8988T (cell line): ENCODE measurements around the gene B4GALT3.
"Not testable (repeated sequence)": the region's sequence is repeated elsewhere in the genome, so short reads cannot be mapped to it uniquely, and the experiment has no call there.

ENCODE experiments used
- DNase-seq: peaks from one replicate; pipeline ENCODE4 v3.0.0; 2011

The B4GALT3 gene

DNA sequence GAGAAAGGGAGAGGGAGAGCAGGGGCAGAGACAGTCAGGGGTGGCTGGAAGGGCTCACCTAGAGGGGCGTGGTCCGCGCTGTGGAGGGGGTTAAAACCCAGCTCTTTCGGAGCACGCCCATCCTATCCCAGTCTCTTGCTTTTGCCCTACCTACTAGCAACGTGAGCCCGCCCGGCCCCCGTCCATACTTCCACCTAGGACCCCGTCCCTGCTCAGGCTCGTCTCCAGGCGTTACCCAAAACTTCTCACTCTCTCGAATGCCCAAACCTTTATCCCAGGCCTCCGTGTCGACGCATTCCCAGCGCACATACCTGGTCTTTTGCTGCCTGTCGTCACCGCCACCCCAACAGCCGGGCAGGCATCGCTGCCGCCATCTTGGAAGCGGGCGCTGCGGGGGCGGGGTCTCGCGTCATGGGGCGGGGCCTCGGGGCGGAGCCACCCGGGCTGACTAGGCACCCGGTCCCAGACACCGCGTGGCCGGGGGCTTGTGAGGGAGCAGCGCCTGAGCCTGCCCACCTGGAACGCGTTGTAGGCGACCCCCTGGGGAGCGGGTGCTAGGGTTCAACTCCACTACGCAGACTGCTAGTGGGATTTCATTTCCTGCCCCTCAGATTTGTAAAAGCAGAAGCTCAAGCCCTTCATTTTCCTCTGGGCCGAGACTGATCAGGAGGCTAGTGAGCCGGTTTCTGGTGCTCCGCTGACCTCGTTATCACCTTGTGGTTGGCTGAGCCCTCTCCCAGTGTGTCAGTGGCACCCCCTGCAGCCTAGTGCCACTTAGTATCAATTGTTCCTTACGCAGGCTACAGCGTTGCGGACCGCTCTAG is at the start of gene B4GALT3:
Gene B4GALT3 (minus strand): TSS at position 396 of the 824 bp plus-strand sequence. CDS start 1,447 bp downstream, outside the sequence.
- DNase-seq: peak; percentile 93

DNA sequence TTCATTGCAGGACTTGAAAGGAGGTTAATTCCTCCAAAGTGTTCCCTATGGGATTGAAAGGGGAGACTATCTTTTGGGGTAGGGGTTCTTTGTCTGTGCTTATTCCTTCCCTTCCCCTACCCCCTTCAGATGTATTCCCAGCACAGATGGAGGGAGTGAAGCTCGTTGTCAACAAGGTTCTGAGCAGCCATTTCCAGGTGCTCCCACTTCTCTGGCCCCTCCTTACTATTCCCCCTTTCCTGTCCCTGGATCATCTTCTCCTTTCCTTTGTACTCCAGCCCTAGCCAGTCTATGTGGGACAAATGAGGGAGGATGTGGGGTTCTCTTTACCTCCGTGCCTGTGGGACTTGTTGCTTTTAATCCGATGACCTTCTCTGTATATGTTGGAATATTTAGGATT is 49.5 kb upstream of the B4GALT3 start:
- DNase-seq: no peak

DNA sequence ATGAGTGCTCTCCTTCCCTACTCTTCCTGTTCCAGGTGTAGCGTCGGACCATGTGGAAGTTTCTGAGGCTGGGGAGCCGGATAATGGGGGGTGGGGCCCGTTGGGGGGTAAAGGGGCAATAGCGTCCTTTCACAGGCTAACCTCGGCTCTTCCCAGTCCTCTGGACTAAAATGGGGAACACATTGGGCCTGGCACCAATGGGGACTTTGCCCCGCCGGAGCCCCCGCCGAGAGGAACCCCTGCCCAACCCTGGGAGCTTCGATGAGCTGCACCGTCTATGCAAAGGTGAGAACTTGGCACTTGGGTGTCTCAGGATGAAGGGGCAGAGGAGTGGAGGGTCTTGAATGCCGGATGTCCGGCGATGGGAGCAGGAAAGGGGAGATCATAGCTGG is 49.0 kb upstream of the B4GALT3 start:
- DNase-seq: no peak

DNA sequence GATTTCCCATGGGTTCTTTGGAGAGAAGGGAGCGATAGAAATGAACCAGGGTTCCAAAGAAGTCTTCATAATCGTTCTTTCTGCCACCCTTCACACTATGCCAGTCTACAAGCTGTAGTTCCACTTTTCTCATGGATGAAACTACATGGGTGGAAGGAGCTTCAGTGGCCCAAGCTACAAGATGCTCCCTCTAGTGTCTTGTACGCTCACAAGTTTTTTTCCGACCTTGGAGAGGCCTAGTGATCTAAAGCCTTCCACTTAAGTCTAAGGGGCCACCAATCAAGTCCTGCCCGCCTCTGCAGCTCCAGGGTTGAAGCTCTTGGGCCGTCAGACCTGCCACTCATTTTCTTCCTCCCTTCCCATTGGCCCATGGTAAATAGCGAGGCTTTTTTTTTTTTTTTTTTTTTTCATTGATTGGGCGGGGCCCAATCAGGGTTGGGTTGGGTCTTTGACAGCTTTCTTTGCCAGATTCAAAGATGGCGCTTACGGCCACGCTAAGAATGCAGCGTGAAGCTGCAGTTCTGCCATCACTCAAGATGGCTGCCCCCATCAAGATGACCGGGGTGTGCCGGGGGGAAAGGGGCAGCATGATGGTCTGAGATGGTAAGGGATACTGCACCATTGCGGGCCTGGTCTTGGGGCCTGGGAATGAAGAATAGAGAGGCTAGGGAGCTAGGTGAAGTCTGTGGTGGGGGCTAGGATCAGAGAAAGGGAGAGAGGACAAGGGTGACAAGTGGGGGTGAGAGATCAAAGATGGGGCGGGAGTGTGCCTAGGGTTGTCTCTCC is 48.4 kb upstream of the B4GALT3 start, which contains the start of gene TOMM40L:
Gene TOMM40L (plus strand): TSS at position 527 of the 786 bp plus-strand sequence. CDS start 430 bp downstream, outside the sequence.
- DNase-seq: peak; percentile 80

GRCh38 chr1:161225178-161225533 is 47.8 kb upstream of the B4GALT3 start:
- DNase-seq: no peak

- DNase-seq: not testable (repeated sequence)
Measured at GRCh38 chr1:161224695-161225087, 47.4 kb upstream of the B4GALT3 start.

- DNase-seq: no peak
Measured at GRCh38 chr1:161223805-161224694, 46.7 kb upstream of the B4GALT3 start.

DNA sequence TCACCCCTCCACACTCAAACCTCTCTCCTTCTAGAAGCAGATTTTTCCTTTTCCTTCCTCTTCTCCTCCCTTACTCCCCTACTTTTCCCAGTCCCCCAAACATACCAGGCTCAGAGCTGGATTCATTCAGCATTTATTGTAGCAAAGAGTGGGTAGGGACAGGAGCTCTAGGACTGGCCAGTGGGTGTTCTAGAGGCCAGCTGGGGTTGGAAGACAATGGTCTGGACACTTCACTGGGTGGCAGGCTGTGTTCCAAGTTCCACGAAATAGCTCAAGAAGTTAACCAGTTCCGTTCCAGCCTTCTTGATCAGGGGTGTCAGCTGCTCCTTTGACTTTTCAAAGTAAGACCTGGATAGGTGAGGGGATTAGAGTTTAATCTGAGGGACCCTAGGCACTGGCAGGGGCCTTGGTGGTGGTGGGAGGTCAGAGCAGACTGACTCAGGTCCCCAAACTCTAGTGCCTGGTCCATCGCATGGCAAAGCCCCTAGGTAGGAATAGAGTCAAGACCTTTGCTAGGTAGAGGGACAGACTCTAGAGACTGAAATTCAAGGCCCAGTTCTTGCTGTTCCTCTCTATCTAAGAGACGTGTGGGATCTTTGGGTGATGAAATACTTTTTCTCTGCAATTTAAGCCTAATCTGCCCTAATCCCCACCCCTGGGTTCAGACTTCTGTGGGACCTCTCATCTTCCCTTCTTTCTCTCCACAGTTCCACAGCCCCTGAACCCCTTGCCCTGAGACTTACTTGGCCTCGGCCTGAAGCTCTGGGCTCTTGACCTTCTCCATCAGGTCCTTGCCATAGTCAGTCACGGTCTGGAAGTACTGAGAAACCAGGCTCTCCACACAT is 45.1 kb upstream of the B4GALT3 start:
- no peak for DNase-seq

GRCh38 chr1:161220002-161220401 is 42.7 kb upstream of the B4GALT3 start:
- DNase-seq: no peak

DNA sequence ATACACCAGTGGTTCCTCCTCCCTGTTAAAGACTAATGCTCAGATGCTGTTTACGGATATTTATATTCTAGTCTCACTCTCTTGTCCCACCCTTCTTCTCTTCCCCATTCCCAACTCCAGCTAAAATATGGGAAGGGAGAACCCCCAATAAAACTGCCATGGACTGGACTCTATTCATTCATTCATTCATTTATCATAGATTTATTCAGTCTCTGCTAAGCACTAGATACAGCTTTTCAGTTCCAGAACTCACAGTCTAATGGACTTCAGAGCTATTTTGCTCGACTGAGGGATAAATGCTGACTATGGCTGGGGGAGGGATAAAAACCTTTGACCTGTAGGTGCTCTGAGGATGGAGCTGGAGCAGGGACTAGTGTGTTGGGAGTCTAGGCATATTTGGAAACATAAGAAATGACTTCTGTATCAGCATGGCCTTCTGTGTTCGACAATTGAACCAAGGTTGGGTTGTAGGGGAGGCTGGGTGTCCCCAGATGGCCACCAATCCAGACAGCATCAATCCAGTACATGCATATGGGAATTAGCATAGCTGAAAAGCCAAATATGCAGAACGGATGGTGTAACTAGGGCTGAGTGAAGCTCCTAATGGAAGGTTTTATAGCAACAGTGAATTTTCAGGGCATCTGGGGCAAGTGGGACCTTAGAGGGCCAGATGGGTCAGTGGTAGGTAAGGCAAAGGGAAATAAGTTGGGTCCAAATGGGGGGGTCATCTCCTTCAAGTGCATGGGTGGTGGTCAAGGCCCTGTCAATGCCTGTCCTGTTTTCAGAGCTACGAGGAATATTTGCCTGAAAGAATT is 42.0 kb upstream of the B4GALT3 start:
- no peak for DNase-seq

- DNase-seq: no peak
Measured at GRCh38 chr1:161218301-161219077, 41.2 kb upstream of the B4GALT3 start.

- DNase-seq: no peak
Measured at GRCh38 chr1:161217831-161218230, 40.5 kb upstream of the B4GALT3 start.

DNA sequence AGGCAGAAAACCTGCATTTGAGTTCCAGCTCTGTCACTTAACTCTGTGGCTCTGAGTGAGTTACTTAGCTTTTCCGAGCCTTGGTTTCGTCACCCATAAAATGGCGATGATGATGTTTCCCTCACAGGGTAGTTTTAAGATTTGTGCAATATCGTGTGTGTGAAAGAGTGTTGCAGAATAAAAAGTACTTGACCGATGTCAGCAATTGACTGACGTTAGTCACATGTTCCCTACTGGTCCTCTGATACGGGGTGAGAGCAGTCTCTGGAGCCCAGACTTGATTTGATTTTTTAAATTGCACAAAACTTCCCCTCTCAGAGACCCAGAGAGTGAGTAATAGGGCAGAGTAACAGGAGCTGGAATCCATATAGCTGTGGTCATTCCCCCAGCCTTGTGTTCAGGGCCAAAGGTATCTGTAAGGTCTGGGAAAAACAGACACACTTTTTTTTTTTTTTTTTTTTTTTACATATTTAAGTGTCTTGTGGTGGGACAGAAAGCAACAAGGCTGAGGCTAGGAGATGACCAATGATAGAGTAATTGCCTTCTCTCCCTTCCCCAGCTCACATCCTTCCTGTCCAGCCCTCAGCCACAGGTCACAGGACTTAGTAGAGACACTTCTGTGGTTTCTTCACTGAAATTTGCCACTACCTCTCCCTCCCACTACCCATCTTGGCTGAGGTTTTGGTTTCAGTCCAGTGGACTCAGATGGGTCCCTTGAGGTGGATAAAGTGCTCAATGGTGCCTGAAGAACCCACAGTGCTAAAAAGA is 39.8 kb upstream of the B4GALT3 start:
- no peak for DNase-seq

- no peak for DNase-seq
Measured at GRCh38 chr1:161215076-161215475, 37.8 kb upstream of the B4GALT3 start, which contains the start of gene FCER1G. Gene FCER1G, plus strand, starts transcription at chr1:161215295. Its CDS starts 27 bp downstream, at chr1:161215322.

- DNase-seq: no peak
Measured at GRCh38 chr1:161214369-161214768, 37.1 kb upstream of the B4GALT3 start.

DNA sequence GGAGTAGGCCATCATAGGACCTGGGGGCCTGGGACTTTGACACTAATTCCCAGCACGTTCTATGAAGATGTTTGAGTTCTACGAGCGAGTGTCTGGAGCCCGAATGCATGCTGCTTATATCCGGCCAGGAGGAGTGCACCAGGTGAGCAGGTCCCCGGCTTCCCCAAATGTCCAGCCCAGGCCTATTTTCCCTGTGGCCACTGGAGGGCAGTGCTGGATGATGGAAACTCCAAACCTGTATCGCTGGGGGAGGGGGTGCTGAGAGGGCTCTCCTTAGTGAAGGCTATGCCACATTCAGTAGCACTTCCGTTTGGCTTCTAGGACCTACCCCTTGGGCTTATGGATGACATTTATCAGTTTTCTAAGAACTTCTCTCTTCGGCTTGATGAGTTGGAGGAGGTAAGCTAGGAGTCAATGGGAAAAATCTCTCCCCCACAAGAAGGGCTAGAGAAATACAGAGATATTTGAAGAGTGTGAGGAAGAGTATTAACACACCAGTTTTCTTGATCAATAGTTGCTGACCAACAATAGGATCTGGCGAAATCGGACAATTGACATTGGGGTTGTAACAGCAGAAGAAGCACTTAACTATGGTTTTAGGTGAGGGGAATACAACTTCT is 32.6 kb upstream of the B4GALT3 start:
- peak; percentile 69 for DNase-seq

DNA sequence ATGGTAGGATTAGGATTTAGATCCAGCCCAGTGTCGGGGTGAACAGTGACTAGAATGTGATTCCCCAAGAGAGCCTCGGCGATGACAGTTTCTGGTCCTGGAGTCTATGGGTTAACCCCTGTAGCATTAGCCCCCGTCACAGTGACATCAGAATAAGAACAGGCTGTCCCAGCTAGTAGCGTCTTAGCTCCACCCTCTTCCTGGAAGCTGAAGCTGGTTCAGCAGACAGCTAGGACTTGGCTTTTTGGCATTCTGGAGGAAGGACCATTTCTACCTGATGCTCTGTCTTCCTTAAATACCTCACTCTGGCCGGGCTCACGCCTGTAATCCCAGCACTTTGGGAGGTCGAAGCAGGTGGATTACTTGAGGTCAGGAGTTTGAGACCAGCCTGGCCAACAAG is 29.9 kb upstream of the B4GALT3 start:
- DNase-seq: no peak

GRCh38 chr1:161206411-161207140 is 29.3 kb upstream of the B4GALT3 start:
- no peak for DNase-seq
